Hindlimb muscle (tissue), 1 donor: ENCODE measurements around the gene PRKCSH. TPM values are rescaled to one million over a fixed set of nuclear protein-coding genes. Genes with fewer than 3 reads are reported as not detected.

Experiments used
- polyA plus RNA-seq: library from polyadenylated mRNA; unstranded; fragments of 120-200 nt; gene quantifications from one replicate; pipeline ENCODE4 v1.2.1, GENCODE V29; 2013; ENCODE audit not compliant: insufficient read length

The PRKCSH gene
- polyA plus RNA-seq, 1 donor, result 192 TPM

Other genes with a start within 250 kb of the PRKCSH start
- 116 TPM for gene KANK2, start 238.1 kb upstream of the PRKCSH start, polyA plus RNA-seq
- gene ANGPTL8, start 196.0 kb upstream of the PRKCSH start, polyA plus RNA-seq, result 2.9 TPM
- 45.9 TPM for gene DOCK6, start 173.1 kb upstream of the PRKCSH start, polyA plus RNA-seq
- gene TSPAN16, start 139.5 kb upstream of the PRKCSH start, polyA plus RNA-seq, result not detected
- 6.3 TPM for gene RAB3D, start 96.0 kb upstream of the PRKCSH start, polyA plus RNA-seq
- 48.5 TPM for gene TMEM205, start 89.4 kb upstream of the PRKCSH start, polyA plus RNA-seq
- 10.9 TPM for gene CCDC159, start 89.1 kb upstream of the PRKCSH start, polyA plus RNA-seq
- gene PLPPR2, start 80.2 kb upstream of the PRKCSH start, polyA plus RNA-seq, result 12.7 TPM
- gene SWSAP1, start 61.0 kb upstream of the PRKCSH start, polyA plus RNA-seq, result 1.3 TPM
- gene EPOR, start 51.3 kb upstream of the PRKCSH start, polyA plus RNA-seq, result 4.4 TPM
- gene RGL3, start 16.3 kb upstream of the PRKCSH start, polyA plus RNA-seq, result 0.15 TPM
- gene ODAD3, start 514 bp upstream of the PRKCSH start, polyA plus RNA-seq, result 0.30 TPM
- not detected for gene ELAVL3, start 45.4 kb downstream of the PRKCSH start, polyA plus RNA-seq
- gene ZNF653, start 70.2 kb downstream of the PRKCSH start, polyA plus RNA-seq, result 6.7 TPM
- 54.1 TPM for gene ECSIT, start 93.5 kb downstream of the PRKCSH start, polyA plus RNA-seq
- 43.0 TPM for gene CNN1, start 103.2 kb downstream of the PRKCSH start, polyA plus RNA-seq
- 35.6 TPM for gene ELOF1, start 123.6 kb downstream of the PRKCSH start, polyA plus RNA-seq
- 2.7 TPM for gene ACP5, start 142.0 kb downstream of the PRKCSH start, polyA plus RNA-seq
- 11.0 TPM for gene ZNF627, start 161.8 kb downstream of the PRKCSH start, polyA plus RNA-seq